HepG2 (cell line): ENCODE data around the gene PMM2. TPM values are rescaled to one million over a fixed set of nuclear protein-coding genes. Genes with fewer than 3 reads are reported as not detected.

Experiments used
- ATAC-seq: fragments of 200-7000 bp; cut with Tn5 transposase; 3 replicates; pipeline ENCODE4 v1.9.1; 2020; ENCODE audit warnings: mild to moderate bottlenecking, moderate library complexity
- BruUV-seq: library from RNA; stranded (reverse); fragments of 400-500 nt; replicated peaks from 2 replicates; lab custom pipeline; 2021; lab: Mats Ljungman, UMichigan
- CTCF ChIA-PET: fragments of 300-600 bp; formaldehyde crosslinking; extraction: SDS; loops from one replicate; lab custom pipeline; 2021; ENCODE audit warnings: low total read pairs, inconsistent platforms, low intra/inter-chr PET ratio; lab: Yijun Ruan, JAX
- POLR2A ChIA-PET: fragments of 350-600 bp; sonication (Branson Sonifier 250); formaldehyde crosslinking; loops from one replicate; lab custom pipeline; 2020; ENCODE audit warnings: antibody characterized with exemption, inconsistent platforms; lab: Yijun Ruan, JAX
- DNase-seq: peaks from one replicate; pipeline ENCODE4 v3.0.0-alpha.2; 2015; ENCODE audit warnings: low spot score
- FAIRE-seq: peaks from 3 replicates; lab custom pipeline; 2011; peaks lifted over from hg19 to GRCh38; lab: Jason Lieb, UNC
- H2AFZ ChIP-seq: one replicate; pipeline ENCODE4 v1.6.1; 2011; ENCODE audit warnings: low read length, inconsistent platforms
- H3K27ac ChIP-seq: fragments of 300-600 bp; 3 replicates; pipeline ENCODE4 v1.8.0; 2011; ENCODE audit warnings: mixed run types, mild to moderate bottlenecking, mixed read lengths, low read length, inconsistent platforms; ENCODE audit not compliant: insufficient read depth; ENCODE audit errors: extremely low read length
- H3K27me3 ChIP-seq, 2 experiments: fragments of 200-600 bp in 1 of 2; 2 replicates in 1 of 2; 3 replicates in 1 of 2; pipeline versions ENCODE4 v1.6.0 to v1.8.0; 2011; ENCODE audit warnings: low read length in 2 of 2, mild to moderate bottlenecking in 2 of 2, moderate library complexity in 2 of 2, inconsistent platforms in 1 of 2; ENCODE audit not compliant: insufficient read depth in 2 of 2, control insufficient read depth in 1 of 2
- H3K36me3 ChIP-seq, 2 experiments: fragments of 200-600 bp in 1 of 2; replicated peaks in 1 of 2; 2 replicates in 1 of 2; 3 replicates in 1 of 2; pipeline versions ENCODE4 v1.5.1 to v1.8.0; 2011; ENCODE audit warnings: low read length in 2 of 2, inconsistent platforms in 1 of 2; ENCODE audit not compliant: insufficient read depth in 2 of 2, control insufficient read depth in 1 of 2
- H3K4me1 ChIP-seq: 2 replicates; pipeline ENCODE4 v1.5.1; 2012; ENCODE audit warnings: low read length, inconsistent platforms; ENCODE audit not compliant: insufficient read depth
- H3K4me2 ChIP-seq: 2 replicates; pipeline ENCODE4 v1.6.0; 2011; ENCODE audit warnings: low read depth, low read length, inconsistent platforms
- H3K4me3 ChIP-seq, 3 experiments: fragments of 200-600 bp in 1 of 3; sonication (generic), shearing (Covaris generic) in 1 of 3; replicated peaks in 1 of 3; 2 replicates each; pipeline ENCODE4 v1.5.1; 2011 to 2016; ENCODE audit warnings: low read length in 3 of 3, inconsistent platforms in 2 of 3, low read depth in 2 of 3, mild to moderate bottlenecking in 2 of 3, control low read depth in 1 of 3, mixed read lengths in 1 of 3; ENCODE audit not compliant: insufficient read depth in 1 of 3
- H3K79me2 ChIP-seq: one replicate; pipeline ENCODE4 v1.6.1; 2011; ENCODE audit warnings: low read length, inconsistent platforms; ENCODE audit not compliant: insufficient read depth
- H3K9ac ChIP-seq: 2 replicates; pipeline ENCODE4 v1.6.0; 2011; ENCODE audit warnings: mild to moderate bottlenecking, low read depth, low read length, inconsistent platforms; ENCODE audit not compliant: insufficient read depth
- H3K9me3 ChIP-seq: 2 replicates; pipeline ENCODE4 v1.5.1; 2012; ENCODE audit warnings: mild to moderate bottlenecking, low read length
- H4K20me1 ChIP-seq: 2 replicates; pipeline ENCODE4 v1.6.0; 2011; ENCODE audit warnings: inconsistent platforms, mild to moderate bottlenecking, low read length, moderate library complexity; ENCODE audit not compliant: insufficient read depth
- DPF2 ChIP-seq: sonication (generic); formaldehyde crosslinking; IDR thresholded peaks from 2 replicates; pipeline ENCODE4 v1.4.0; 2020; ENCODE audit warnings: mild to moderate bottlenecking, low read depth, missing genetic modification reagents, borderline replicate concordance
- DR1 ChIP-seq: sonication (generic); formaldehyde crosslinking; IDR thresholded peaks from 2 replicates; pipeline ENCODE4 v1.8.0; 2021; ENCODE audit warnings: mild to moderate bottlenecking, missing genetic modification reagents, inconsistent platforms
- KDM1A ChIP-seq: IDR thresholded peaks from 2 replicates; pipeline ENCODE4 v1.6.1; 2016; ENCODE audit warnings: missing compliant biosample characterization
- MED1 ChIP-seq: sonication (generic); formaldehyde crosslinking; IDR thresholded peaks from 2 replicates; pipeline ENCODE4 v1.4.0; 2020; ENCODE audit warnings: missing genetic modification reagents
- NCOA5 ChIP-seq: sonication (generic); formaldehyde crosslinking; IDR thresholded peaks from 2 replicates; pipeline ENCODE4 v1.4.0; 2020; ENCODE audit warnings: missing genetic modification reagents
- NONO ChIP-seq, 2 experiments: fragments of 450-650 bp in 1 of 2; sonication (generic) in 1 of 2; formaldehyde crosslinking in 1 of 2; IDR thresholded peaks in 1 of 2; conservative IDR thresholded peaks in 1 of 2; 2 replicates each; pipeline versions ENCODE4 v1.6.1 to v1.8.0; 2017 to 2022; ENCODE audit warnings: mild to moderate bottlenecking in 1 of 2, missing genetic modification reagents in 1 of 2, moderate library complexity in 1 of 2
- REST ChIP-seq, 2 experiments: IDR thresholded peaks; 2 replicates each; pipeline ENCODE4 v1.6.1; 2011 to 2012; ENCODE audit warnings: low read length in 2 of 2, borderline replicate concordance in 1 of 2, low read depth in 1 of 2, mild to moderate bottlenecking in 1 of 2, moderate library complexity in 1 of 2
- TP53 ChIP-seq: sonication (generic); formaldehyde crosslinking; conservative IDR thresholded peaks from 2 replicates; pipeline ENCODE4 v1.4.0; 2020; ENCODE audit warnings: missing genetic modification reagents
- ZNF160 ChIP-seq: sonication (generic); formaldehyde crosslinking; IDR thresholded peaks from 2 replicates; pipeline ENCODE4 v1.8.0; 2022; ENCODE audit warnings: mild to moderate bottlenecking, inconsistent platforms, missing genetic modification reagents
- ZNF18 ChIP-seq: sonication (generic); formaldehyde crosslinking; IDR thresholded peaks from 2 replicates; pipeline ENCODE4 v1.8.0; 2022; ENCODE audit warnings: mild to moderate bottlenecking, missing genetic modification reagents; ENCODE audit not compliant: insufficient replicate concordance
- ZNF232 ChIP-seq: sonication (generic); formaldehyde crosslinking; IDR thresholded peaks from 2 replicates; pipeline ENCODE4 v1.4.0; 2020; ENCODE audit warnings: missing genetic modification reagents, borderline replicate concordance
- ZNF589 ChIP-seq: sonication (generic); formaldehyde crosslinking; conservative IDR thresholded peaks from 2 replicates; pipeline ENCODE4 v1.8.0; 2022; ENCODE audit warnings: mild to moderate bottlenecking, moderate library complexity, missing genetic modification reagents
- ZNF776 ChIP-seq: sonication (generic); formaldehyde crosslinking; IDR thresholded peaks from 2 replicates; pipeline ENCODE4 v1.4.0; 2020; ENCODE audit warnings: mild to moderate bottlenecking, missing genetic modification reagents
- ZNF780A ChIP-seq: sonication (generic); formaldehyde crosslinking; IDR thresholded peaks from 2 replicates; pipeline ENCODE4 v1.8.0; 2022; ENCODE audit warnings: mild to moderate bottlenecking, missing genetic modification reagents, moderate library complexity
- WGBS: methylation state at CpG from one replicate; pipeline ENCODE4 v1.1.6; 2017; ENCODE audit warnings: low lambda C conversion rate; 5-methylcytosine and 5-hydroxymethylcytosine counted together
- in situ Hi-C: cut with HindIII; loops from 2 replicates; pipeline ENCODE4 v1.10.0; 2017; ENCODE audit warnings: low pct_unique_long_range_greater_than_20kb; ENCODE audit not compliant: extremely low pct_ligation_motif_present
- intact Hi-C: fragments of 100-400 bp; cut with micrococcal nuclease; formaldehyde crosslinking; loops from one replicate; pipeline ENCODE4 v1.10.0; 2022; ENCODE audit not compliant: unreplicated experiment
- polyA plus RNA-seq, 8 experiments: library from polyadenylated mRNA; depleted of rRNA in 3 of 8; stranded (reverse) in 7 of 8; unstranded in 1 of 8; fragments of >200 nt; fragmentation: Illumina TruSeq in 4 of 8; extraction: Trizol in 4 of 8; gene quantifications; 2 replicates each; pipeline versions ENCODE4 v1.2.1 to v1.2.3, GENCODE V29; 2011 to 2016; ENCODE audit warnings: low read depth in 4 of 8, missing spikeins in 1 of 8, mixed read lengths in 1 of 8; ENCODE audit not compliant: insufficient read depth in 1 of 8
- total RNA-seq, 5 experiments: library from RNA; depleted of rRNA; stranded (reverse); fragments of >200 nt; fragmentation: Illumina TruSeq; extraction: Trizol; gene quantifications; 2 replicates each; pipeline ENCODE4 v1.2.3, GENCODE V29; 2016; ENCODE audit warnings: low read depth in 1 of 5
- TF ChIP-seq, protein P1 (sequence below): sonication (generic); formaldehyde crosslinking; IDR thresholded peaks from 2 replicates; pipeline ENCODE4 v1.8.1; 2023; ENCODE audit warnings: mild to moderate bottlenecking, missing genetic modification reagents

The PMM2 gene
- total and polyA plus RNA-seq, 2 of the 13 experiments (the other 11 are each of a cell fraction or from before 2014, with no cell fraction given), result 52.2 to 93.7 TPM

- ATAC-seq (no peak), DNase-seq (no peak), FAIRE-seq (no peak)
- ChIA-PET POLR2A (interaction anchor here (1.0 to 14.5 kb wide), 2 partner anchors 22 to 42 kb away, joined by 3 to 235 read pairs; partner anchors contain the start of gene CARHSP1), CTCF (no interaction called here)
- Histone ChIP-seq H2AFZ (no peak overlapping the region), H3K9me3 (no peaks in the 10 kb centered on the region), H3K4me1 (peaks cover 26% of the 10 kb centered on the region), H3K4me3 (no peak overlapping the region), H3K9ac (no peak overlapping the region), H3K27me3 (no peaks in the 10 kb centered on the region), H4K20me1 (no peaks in the 10 kb centered on the region), H3K4me2 (no peak overlapping the region), H3K27ac (no peak overlapping the region), H3K36me3 (peaks cover 36 to 37% of the 10 kb centered on the region in 2 experiments), H3K79me2 (no peaks in the 10 kb centered on the region)
- BruUV-seq, result no TSS peak
- WGBS, result 92% methylated on average over 22 of the region's 23 CpGs
- in situ Hi-C loops (loop anchor here (25.0 kb wide), 1 partner anchor 227 kb away; the partner anchor contains the start of gene ABAT), intact Hi-C loops (no loop called here)
- 0 out of 2 replicates have a peak, but pooled peaks have one; percentile 36 for TF ChIP-seq ZNF780A (CRISPR knock-in tag)
- TF ChIP-seq, protein P1, sequence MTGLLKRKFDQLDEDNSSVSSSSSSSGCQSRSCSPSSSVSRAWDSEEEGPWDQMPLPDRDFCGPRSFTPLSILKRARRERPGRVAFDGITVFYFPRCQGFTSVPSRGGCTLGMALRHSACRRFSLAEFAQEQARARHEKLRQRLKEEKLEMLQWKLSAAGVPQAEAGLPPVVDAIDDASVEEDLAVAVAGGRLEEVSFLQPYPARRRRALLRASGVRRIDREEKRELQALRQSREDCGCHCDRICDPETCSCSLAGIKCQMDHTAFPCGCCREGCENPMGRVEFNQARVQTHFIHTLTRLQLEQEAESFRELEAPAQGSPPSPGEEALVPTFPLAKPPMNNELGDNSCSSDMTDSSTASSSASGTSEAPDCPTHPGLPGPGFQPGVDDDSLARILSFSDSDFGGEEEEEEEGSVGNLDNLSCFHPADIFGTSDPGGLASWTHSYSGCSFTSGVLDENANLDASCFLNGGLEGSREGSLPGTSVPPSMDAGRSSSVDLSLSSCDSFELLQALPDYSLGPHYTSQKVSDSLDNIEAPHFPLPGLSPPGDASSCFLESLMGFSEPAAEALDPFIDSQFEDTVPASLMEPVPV (CRISPR knock-in tag), result 0 out of 2 replicates have a peak, but pooled peaks have one; percentile 16
- no peak for TF ChIP-seq KDM1A (CRISPR knock-in tag)
- 0 out of 2 replicates have a peak, but pooled peaks have one; percentile 49 for TF ChIP-seq ZNF232 (CRISPR knock-in tag)
- TF ChIP-seq ZNF160 (CRISPR knock-in tag), result 0 out of 2 replicates have a peak, but pooled peaks have one; percentile 30
- no peak for TF ChIP-seq NONO (IDR thresholded peaks at IDR 0.05)
- peak; percentile 53; the same call in 1 of the 2 replicates for TF ChIP-seq NONO (CRISPR knock-in tag; conservative IDR thresholded peaks at IDR 0.05)
- TF ChIP-seq ZNF18 (CRISPR knock-in tag), result no peak
- 0 out of 2 replicates have a peak, but pooled peaks have one; percentile 21 for TF ChIP-seq ZNF589 (CRISPR knock-in tag)
- peak; percentile 56; the same call in 1 of the 2 replicates for TF ChIP-seq DR1 (CRISPR knock-in tag)
- TF ChIP-seq DPF2 (CRISPR knock-in tag), result no peak
- no peak for TF ChIP-seq TP53 (CRISPR knock-in tag)
- TF ChIP-seq ZNF776, result peak; percentile 68; the same call in 1 of the 2 replicates
- peak; percentile 75; the same call in 1 of the 2 replicates for TF ChIP-seq NCOA5 (CRISPR knock-in tag)
- TF ChIP-seq REST (IDR thresholded peaks at IDR 0.05; ENCODE audit: borderline replicate concordance in 1 of 2, low read depth in 1 of 2, low read length in 2 of 2), result no peak
- TF ChIP-seq MED1, result 0 out of 2 replicates have a peak, but pooled peaks have one; percentile 19
Measured at GRCh38 chr16:8888951-8889892, 91.6 kb downstream of the PMM2 start.
